ENCODE data around the gene TPM2. TPM values are rescaled to one million over a fixed set of nuclear protein-coding genes. Genes with fewer than 3 reads are reported as not detected.

TPM2 gene
- total and polyA plus RNA-seq, 9 of the 15 experiments (the other 6 are each of a cell fraction or from before 2014, with no cell fraction given): 0.28 to 16.1 (median 4.5) TPM

- TF ChIP-seq, protein P1, sequence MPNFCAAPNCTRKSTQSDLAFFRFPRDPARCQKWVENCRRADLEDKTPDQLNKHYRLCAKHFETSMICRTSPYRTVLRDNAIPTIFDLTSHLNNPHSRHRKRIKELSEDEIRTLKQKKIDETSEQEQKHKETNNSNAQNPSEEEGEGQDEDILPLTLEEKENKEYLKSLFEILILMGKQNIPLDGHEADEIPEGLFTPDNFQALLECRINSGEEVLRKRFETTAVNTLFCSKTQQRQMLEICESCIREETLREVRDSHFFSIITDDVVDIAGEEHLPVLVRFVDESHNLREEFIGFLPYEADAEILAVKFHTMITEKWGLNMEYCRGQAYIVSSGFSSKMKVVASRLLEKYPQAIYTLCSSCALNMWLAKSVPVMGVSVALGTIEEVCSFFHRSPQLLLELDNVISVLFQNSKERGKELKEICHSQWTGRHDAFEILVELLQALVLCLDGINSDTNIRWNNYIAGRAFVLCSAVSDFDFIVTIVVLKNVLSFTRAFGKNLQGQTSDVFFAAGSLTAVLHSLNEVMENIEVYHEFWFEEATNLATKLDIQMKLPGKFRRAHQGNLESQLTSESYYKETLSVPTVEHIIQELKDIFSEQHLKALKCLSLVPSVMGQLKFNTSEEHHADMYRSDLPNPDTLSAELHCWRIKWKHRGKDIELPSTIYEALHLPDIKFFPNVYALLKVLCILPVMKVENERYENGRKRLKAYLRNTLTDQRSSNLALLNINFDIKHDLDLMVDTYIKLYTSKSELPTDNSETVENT (CRISPR knock-in tag; IDR thresholded peaks at IDR 0.05): no peak
- TF ChIP-seq JUND (IDR thresholded peaks at IDR 0.05; ENCODE audit: borderline replicate concordance, low read depth, low read length) (peak; percentile 71), JUND (tag; IDR thresholded peaks at IDR 0.05; ENCODE audit: borderline replicate concordance, low read depth, low read length) (peak; percentile 58; the same call in 1 of the 3 replicates), ZNF143 (CRISPR knock-in tag; IDR thresholded peaks at IDR 0.05) (no peak), POLR2G (IDR thresholded peaks at IDR 0.05; ENCODE audit: low read depth, low read length) (no peak; the same call in 1 of the 2 replicates), NR2C2 (CRISPR knock-in tag; IDR thresholded peaks at IDR 0.05) (peak; percentile 78), NR2C2 (tag; IDR thresholded peaks at IDR 0.05) (peak; percentile 71), MECOM (CRISPR knock-in tag; IDR thresholded peaks at IDR 0.05) (no peak), CEBPG (CRISPR knock-in tag; IDR thresholded peaks at IDR 0.05) (no peak), CEBPG (tag; conservative IDR thresholded peaks at IDR 0.05 in 1 of 2, IDR thresholded peaks at IDR 0.05 in 1 of 2) (no peak), FOXJ2 (tag; IDR thresholded peaks at IDR 0.05) (peak; percentile 55; the same call in 1 of the 2 replicates), SIX5 (IDR thresholded peaks at IDR 0.05; ENCODE audit: borderline replicate concordance in 1 of 2, insufficient read depth in 1 of 2, low read depth in 1 of 2, low read length in 2 of 2) (no peak), ZNF644 (tag; IDR thresholded peaks at IDR 0.05; ENCODE audit: low read depth) (no peak), ESRRA (IDR thresholded peaks at IDR 0.05; ENCODE audit: borderline replicate concordance, low read depth) (peak; percentile 48), CREM (IDR thresholded peaks at IDR 0.05; ENCODE audit: low read depth) (peak; percentile 94), ZNF282 (CRISPR knock-in tag; IDR thresholded peaks at IDR 0.05) (no peak), SMAD1 (IDR thresholded peaks at IDR 0.05; ENCODE audit: low read depth, low read length, partially characterized antibody) (no peak), NRF1 (conservative IDR thresholded peaks at IDR 0.05 in 1 of 2, IDR thresholded peaks at IDR 0.05 in 1 of 2) (no peak), SMC3 (conservative IDR thresholded peaks at IDR 0.05; ENCODE audit: insufficient read depth, low read depth, low read length) (0 out of 2 replicates have a peak, but pooled peaks have one; percentile 2), RAD21 (CRISPR knock-in tag; conservative IDR thresholded peaks at IDR 0.05 in 1 of 2, IDR thresholded peaks at IDR 0.05 in 1 of 2) (no peak; a peak in 1 of 4 replicates)
- TF ChIP-seq, protein P2, sequence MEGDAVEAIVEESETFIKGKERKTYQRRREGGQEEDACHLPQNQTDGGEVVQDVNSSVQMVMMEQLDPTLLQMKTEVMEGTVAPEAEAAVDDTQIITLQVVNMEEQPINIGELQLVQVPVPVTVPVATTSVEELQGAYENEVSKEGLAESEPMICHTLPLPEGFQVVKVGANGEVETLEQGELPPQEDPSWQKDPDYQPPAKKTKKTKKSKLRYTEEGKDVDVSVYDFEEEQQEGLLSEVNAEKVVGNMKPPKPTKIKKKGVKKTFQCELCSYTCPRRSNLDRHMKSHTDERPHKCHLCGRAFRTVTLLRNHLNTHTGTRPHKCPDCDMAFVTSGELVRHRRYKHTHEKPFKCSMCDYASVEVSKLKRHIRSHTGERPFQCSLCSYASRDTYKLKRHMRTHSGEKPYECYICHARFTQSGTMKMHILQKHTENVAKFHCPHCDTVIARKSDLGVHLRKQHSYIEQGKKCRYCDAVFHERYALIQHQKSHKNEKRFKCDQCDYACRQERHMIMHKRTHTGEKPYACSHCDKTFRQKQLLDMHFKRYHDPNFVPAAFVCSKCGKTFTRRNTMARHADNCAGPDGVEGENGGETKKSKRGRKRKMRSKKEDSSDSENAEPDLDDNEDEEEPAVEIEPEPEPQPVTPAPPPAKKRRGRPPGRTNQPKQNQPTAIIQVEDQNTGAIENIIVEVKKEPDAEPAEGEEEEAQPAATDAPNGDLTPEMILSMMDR (IDR thresholded peaks at IDR 0.05 in 2 of 3, conservative IDR thresholded peaks at IDR 0.05 in 1 of 3; ENCODE audit: insufficient read depth in 2 of 3, low read depth in 1 of 3, low read length in 3 of 3): peak; percentile 19 to 35 (median 25); a peak in 2 of 6 replicates
- TF ChIP-seq, protein P3, sequence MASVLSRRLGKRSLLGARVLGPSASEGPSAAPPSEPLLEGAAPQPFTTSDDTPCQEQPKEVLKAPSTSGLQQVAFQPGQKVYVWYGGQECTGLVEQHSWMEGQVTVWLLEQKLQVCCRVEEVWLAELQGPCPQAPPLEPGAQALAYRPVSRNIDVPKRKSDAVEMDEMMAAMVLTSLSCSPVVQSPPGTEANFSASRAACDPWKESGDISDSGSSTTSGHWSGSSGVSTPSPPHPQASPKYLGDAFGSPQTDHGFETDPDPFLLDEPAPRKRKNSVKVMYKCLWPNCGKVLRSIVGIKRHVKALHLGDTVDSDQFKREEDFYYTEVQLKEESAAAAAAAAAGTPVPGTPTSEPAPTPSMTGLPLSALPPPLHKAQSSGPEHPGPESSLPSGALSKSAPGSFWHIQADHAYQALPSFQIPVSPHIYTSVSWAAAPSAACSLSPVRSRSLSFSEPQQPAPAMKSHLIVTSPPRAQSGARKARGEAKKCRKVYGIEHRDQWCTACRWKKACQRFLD (CRISPR knock-in tag; IDR thresholded peaks at IDR 0.05): no peak; the same call in none of the 2 replicates
These were observed 32.1 kb downstream of the TPM2 start, which contains the start of gene RMRP (continued) for GRCh38 chr9:35657546-35658136.
